K562 (cell line): Measurements from ENCODE around the gene LCN15. TPM values are rescaled to one million over a fixed set of nuclear protein-coding genes. Genes with fewer than 3 reads are reported as not detected.

ENCODE experiments used
- CREM ChIP-seq: IDR thresholded peaks from 2 replicates; pipeline ENCODE4 v1.6.1; 2014; ENCODE audit warnings: antibody characterized with exemption, low read depth
- DPF2 ChIP-seq: fragments of 450-650 bp; IDR thresholded peaks from 2 replicates; pipeline ENCODE4 v1.6.1; 2016
- ETV6 ChIP-seq, 3 experiments: fragments of 150-350 bp in 1 of 3; sonication (generic) in 1 of 3; formaldehyde crosslinking in 1 of 3; IDR thresholded peaks; 2 replicates each; pipeline versions ENCODE4 v1.6.1 to v1.8.0; 2014 to 2022; ENCODE audit warnings: borderline replicate concordance in 2 of 3, low read depth in 2 of 3, antibody characterized with exemption in 1 of 3, low read length in 1 of 3, mild to moderate bottlenecking in 1 of 3, missing genetic modification reagents in 1 of 3
- FOXK1 ChIP-seq: sonication (generic); formaldehyde crosslinking; IDR thresholded peaks from 2 replicates; pipeline ENCODE4 v1.8.0; 2022; ENCODE audit warnings: missing genetic modification reagents, mild to moderate bottlenecking, borderline replicate concordance
- GABPB1 ChIP-seq: sonication (generic); formaldehyde crosslinking; IDR thresholded peaks from 2 replicates; pipeline ENCODE4 v1.8.0; 2022; ENCODE audit warnings: mild to moderate bottlenecking, missing genetic modification reagents
- JUN ChIP-seq, 2 experiments: sonication (generic) in 1 of 2; formaldehyde crosslinking in 1 of 2; IDR thresholded peaks; 2 replicates each; pipeline versions ENCODE4 v1.6.1 to v1.8.0; 2012 to 2022; ENCODE audit warnings: borderline replicate concordance in 2 of 2, mild to moderate bottlenecking in 2 of 2, improper control_type of control experiment in 1 of 2, low read depth in 1 of 2, low read length in 1 of 2, missing genetic modification reagents in 1 of 2
- KLF1 ChIP-seq: fragments of 450-650 bp; IDR thresholded peaks from 2 replicates; pipeline ENCODE4 v1.6.1; 2016; ENCODE audit warnings: missing genetic modification characterization, missing compliant biosample characterization
- SMAD4 ChIP-seq: fragments of 250-450 bp; sonication (Bioruptor Pico); conservative IDR thresholded peaks from 2 replicates; pipeline ENCODE4 v1.8.0; 2021; ENCODE audit warnings: inconsistent platforms, mild to moderate bottlenecking, moderate library complexity
- TARDBP ChIP-seq: fragments of 450-650 bp; IDR thresholded peaks from 2 replicates; pipeline ENCODE4 v1.6.1; 2016
- ZNF274 ChIP-seq: IDR thresholded peaks from 2 replicates; pipeline ENCODE4 v1.6.1; 2011; ENCODE audit warnings: low read depth, mild to moderate bottlenecking, low read length, moderate library complexity, borderline replicate concordance
- ZNF384 ChIP-seq: IDR thresholded peaks from 2 replicates; pipeline ENCODE4 v1.6.1; 2012; ENCODE audit warnings: low read depth, low read length, improper control_type of control experiment
- polyA plus RNA-seq, 8 experiments: library from polyadenylated mRNA; depleted of rRNA in 4 of 8; stranded (reverse) in 5 of 8; unstranded in 3 of 8; fragments of >200 nt; fragmentation: Nextera tagmentation in 2 of 8; fragmentation: Illumina TruSeq in 1 of 8; extraction: Ambion mirVana in 2 of 8; extraction: Trizol in 1 of 8; gene quantifications; 2 replicates each; pipeline versions ENCODE4 v1.2.1 to v1.2.3, GENCODE V29; 2011 to 2014; ENCODE audit warnings: inconsistent platforms in 1 of 8, missing spikeins in 1 of 8
- total RNA-seq, 7 experiments: library from RNA; depleted of rRNA in 6 of 7; stranded (reverse); fragments of >200 nt in 6 of 7; fragmentation: Illumina TruSeq in 2 of 7; extraction: Trizol in 2 of 7; gene quantifications; 2 replicates each; pipeline versions ENCODE4 v1.2.1 to v1.2.3, GENCODE V29; 2011 to 2021; ENCODE audit warnings: low replicate concordance in 1 of 7
- TF ChIP-seq, protein P1 (sequence below): fragments of 450-650 bp; IDR thresholded peaks from 2 replicates; pipeline ENCODE4 v1.6.1; 2016; ENCODE audit warnings: low read depth
- TF ChIP-seq, protein P2 (sequence below): sonication (generic); formaldehyde crosslinking; IDR thresholded peaks from 2 replicates; pipeline ENCODE4 v1.8.0; 2022; ENCODE audit warnings: missing genetic modification reagents, mild to moderate bottlenecking, moderate library complexity, borderline replicate concordance
- TF ChIP-seq, protein P3 (sequence below), 2 experiments: fragments of 450-650 bp; conservative IDR thresholded peaks; 2 replicates each; pipeline ENCODE4 v1.6.1; 2017; ENCODE audit warnings: mild to moderate bottlenecking in 2 of 2, moderate library complexity in 2 of 2

The LCN15 gene
- total and polyA plus RNA-seq, 9 of the 15 experiments (the other 6 are each of a cell fraction or from before 2014, with no cell fraction given): 0.66 TPM; not detected in 8

DNA sequence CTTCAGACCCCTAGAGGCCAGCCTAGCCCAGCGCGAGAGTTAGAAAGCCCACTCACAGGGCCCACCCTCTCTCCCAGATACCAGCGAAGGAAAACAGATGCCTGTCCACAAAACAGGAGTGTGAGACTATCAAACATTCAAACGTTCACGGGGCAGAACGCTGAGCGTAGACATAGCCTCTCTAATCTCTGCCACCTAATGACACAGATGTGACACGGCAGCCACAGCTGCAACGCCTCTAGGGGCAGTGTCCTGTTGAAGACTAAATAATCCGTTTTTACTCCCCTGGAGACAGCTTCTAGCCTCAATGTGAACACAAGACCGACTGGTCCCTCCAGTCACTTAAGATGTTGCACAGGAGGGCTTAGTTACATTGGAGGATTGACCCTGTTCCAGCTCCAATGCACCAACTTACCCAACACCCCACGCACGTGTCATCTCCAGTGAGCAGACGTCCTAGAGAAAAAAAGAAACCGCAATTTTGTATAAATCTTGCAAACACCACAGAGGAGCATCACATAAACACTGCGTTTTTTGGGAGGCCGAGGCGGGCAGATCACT, 37.6 kb downstream of the LCN15 start (continued):
- no peak for TF ChIP-seq ETV6 (IDR thresholded peaks at IDR 0.05; ENCODE audit: borderline replicate concordance in 1 of 2, low read depth in 2 of 2, low read length in 1 of 2)
- no peak for TF ChIP-seq ETV6 (CRISPR knock-in tag; IDR thresholded peaks at IDR 0.05; ENCODE audit: borderline replicate concordance)
- 0 out of 2 replicates have a peak, but pooled peaks have one; percentile 25 for TF ChIP-seq TARDBP
- TF ChIP-seq ZNF274: no peak
- peak; percentile 45 for TF ChIP-seq GABPB1 (CRISPR knock-in tag)
- TF ChIP-seq DPF2: peak; percentile 44
- 0 out of 2 replicates have a peak, but pooled peaks have one; percentile 40 for TF ChIP-seq FOXK1 (CRISPR knock-in tag)
- TF ChIP-seq SMAD4 (CRISPR knock-in tag): 0 out of 2 replicates have a peak, but pooled peaks have one; percentile 41
- peak; percentile 21; the same call in 1 of the 2 replicates for TF ChIP-seq JUN (IDR thresholded peaks at IDR 0.05; ENCODE audit: borderline replicate concordance, low read depth, low read length)
- no peak for TF ChIP-seq JUN (CRISPR knock-in tag; IDR thresholded peaks at IDR 0.05; ENCODE audit: borderline replicate concordance)
- TF ChIP-seq, protein P1, sequence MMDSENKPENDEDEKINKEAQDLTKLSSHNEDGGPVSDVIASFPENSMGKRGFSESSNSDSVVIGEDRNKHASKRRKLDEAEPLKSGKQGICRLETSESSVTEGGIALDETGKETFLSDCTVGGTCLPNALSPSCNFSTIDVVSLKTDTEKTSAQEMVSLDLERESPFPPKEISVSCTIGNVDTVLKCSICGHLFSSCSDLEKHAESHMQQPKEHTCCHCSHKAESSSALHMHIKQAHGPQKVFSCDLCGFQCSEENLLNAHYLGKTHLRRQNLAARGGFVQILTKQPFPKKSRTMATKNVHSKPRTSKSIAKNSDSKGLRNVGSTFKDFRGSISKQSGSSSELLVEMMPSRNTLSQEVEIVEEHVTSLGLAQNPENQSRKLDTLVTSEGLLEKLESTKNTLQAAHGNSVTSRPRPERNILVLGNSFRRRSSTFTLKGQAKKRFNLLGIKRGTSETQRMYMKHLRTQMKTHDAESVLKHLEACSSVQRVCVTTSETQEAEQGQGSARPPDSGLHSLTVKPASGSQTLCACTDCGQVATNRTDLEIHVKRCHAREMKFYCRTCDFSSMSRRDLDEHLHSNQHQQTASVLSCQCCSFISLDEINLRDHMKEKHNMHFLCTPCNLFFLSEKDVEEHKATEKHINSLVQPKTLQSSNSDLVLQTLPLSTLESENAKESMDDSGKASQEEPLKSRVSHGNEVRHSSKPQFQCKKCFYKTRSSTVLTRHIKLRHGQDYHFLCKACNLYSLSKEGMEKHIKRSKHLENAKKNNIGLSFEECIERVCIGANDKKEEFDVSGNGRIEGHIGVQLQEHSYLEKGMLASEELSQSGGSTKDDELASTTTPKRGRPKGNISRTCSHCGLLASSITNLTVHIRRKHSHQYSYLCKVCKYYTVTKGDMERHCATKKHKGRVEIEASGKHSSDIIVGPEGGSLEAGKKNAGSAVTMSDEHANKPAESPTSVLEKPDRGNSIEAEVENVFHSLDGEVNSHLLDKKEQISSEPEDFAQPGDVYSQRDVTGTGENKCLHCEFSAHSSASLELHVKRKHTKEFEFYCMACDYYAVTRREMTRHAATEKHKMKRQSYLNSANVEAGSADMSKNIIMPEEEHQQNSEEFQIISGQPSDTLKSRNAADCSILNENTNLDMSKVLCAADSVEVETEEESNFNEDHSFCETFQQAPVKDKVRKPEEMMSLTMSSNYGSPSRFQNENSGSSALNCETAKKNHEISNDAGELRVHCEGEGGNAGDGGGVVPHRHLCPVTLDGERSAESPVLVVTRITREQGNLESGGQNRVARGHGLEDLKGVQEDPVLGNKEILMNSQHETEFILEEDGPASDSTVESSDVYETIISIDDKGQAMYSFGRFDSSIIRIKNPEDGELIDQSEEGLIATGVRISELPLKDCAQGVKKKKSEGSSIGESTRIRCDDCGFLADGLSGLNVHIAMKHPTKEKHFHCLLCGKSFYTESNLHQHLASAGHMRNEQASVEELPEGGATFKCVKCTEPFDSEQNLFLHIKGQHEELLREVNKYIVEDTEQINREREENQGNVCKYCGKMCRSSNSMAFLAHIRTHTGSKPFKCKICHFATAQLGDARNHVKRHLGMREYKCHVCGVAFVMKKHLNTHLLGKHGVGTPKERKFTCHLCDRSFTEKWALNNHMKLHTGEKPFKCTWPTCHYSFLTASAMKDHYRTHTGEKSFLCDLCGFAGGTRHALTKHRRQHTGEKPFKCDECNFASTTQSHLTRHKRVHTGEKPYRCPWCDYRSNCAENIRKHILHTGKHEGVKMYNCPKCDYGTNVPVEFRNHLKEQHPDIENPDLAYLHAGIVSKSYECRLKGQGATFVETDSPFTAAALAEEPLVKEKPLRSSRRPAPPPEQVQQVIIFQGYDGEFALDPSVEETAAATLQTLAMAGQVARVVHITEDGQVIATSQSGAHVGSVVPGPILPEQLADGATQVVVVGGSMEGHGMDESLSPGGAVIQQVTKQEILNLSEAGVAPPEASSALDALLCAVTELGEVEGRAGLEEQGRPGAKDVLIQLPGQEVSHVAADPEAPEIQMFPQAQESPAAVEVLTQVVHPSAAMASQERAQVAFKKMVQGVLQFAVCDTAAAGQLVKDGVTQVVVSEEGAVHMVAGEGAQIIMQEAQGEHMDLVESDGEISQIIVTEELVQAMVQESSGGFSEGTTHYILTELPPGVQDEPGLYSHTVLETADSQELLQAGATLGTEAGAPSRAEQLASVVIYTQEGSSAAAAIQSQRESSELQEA: 0 out of 2 replicates have a peak, but pooled peaks have one; percentile 36
- no peak for TF ChIP-seq ZNF384
- TF ChIP-seq, protein P2, sequence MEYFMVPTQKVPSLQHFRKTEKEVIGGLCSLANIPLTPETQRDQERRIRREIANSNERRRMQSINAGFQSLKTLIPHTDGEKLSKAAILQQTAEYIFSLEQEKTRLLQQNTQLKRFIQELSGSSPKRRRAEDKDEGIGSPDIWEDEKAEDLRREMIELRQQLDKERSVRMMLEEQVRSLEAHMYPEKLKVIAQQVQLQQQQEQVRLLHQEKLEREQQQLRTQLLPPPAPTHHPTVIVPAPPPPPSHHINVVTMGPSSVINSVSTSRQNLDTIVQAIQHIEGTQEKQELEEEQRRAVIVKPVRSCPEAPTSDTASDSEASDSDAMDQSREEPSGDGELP (CRISPR knock-in tag): peak; percentile 64; the same call in 1 of the 2 replicates
- peak; percentile 31; the same call in 1 of the 2 replicates for TF ChIP-seq KLF1 (tag)
- TF ChIP-seq CREM: peak; percentile 68
- TF ChIP-seq, protein P3, sequence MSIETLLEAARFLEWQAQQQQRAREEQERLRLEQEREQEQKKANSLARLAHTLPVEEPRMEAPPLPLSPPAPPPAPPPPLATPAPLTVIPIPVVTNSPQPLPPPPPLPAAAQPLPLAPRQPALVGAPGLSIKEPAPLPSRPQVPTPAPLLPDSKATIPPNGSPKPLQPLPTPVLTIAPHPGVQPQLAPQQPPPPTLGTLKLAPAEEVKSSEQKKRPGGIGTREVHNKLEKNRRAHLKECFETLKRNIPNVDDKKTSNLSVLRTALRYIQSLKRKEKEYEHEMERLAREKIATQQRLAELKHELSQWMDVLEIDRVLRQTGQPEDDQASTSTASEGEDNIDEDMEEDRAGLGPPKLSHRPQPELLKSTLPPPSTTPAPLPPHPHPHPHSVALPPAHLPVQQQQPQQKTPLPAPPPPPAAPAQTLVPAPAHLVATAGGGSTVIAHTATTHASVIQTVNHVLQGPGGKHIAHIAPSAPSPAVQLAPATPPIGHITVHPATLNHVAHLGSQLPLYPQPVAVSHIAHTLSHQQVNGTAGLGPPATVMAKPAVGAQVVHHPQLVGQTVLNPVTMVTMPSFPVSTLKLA (conservative IDR thresholded peaks at IDR 0.05): peak in 1 of 2 experiments; percentile 48; a peak in 2 of 4 replicates
